GM12878 (cell line): ENCODE results near the gene ITM2C. TPM values are rescaled to one million over a fixed set of nuclear protein-coding genes. Genes with fewer than 3 reads are reported as not detected.

ENCODE experiments used
- ATAC-seq: fragments of 200-7000 bp; cut with Tn5 transposase; 3 replicates; pipeline ENCODE4 v1.9.1; 2020; ENCODE audit warnings: mild to moderate bottlenecking, moderate library complexity
- BruUV-seq: library from RNA; stranded (reverse); fragments of 400-500 nt; replicated peaks from 2 replicates; lab custom pipeline; 2021; lab: Mats Ljungman, UMichigan
- CTCF ChIA-PET: fragments of 300-600 bp; sonication (Branson Sonifier 250); formaldehyde crosslinking; extraction: SDS; loops from one replicate; lab custom pipeline; 2021; ENCODE audit warnings: inconsistent platforms; lab: Yijun Ruan, JAX
- POLR2A ChIA-PET: fragments of 350-600 bp; formaldehyde crosslinking; extraction: SDS; loops from one replicate; lab custom pipeline; 2021; ENCODE audit warnings: inconsistent platforms; lab: Charles Lee
- RAD21 ChIA-PET: fragments of 300-600 bp; sonication (Branson Sonifier 250); formaldehyde crosslinking; loops from one replicate; lab custom pipeline; 2023; ENCODE audit warnings: antibody characterized with exemption; ENCODE audit not compliant: unreplicated experiment; lab: Charles Lee
- SMC1A ChIA-PET: fragments of 300-600 bp; sonication (Branson Sonifier 250); formaldehyde crosslinking; loops from one replicate; lab custom pipeline; 2023; ENCODE audit not compliant: unreplicated experiment, uncharacterized antibody; lab: Charles Lee
- DNase-seq: peaks from one replicate; pipeline ENCODE4 v3.0.0-alpha.2; 2011; ENCODE audit warnings: low read depth, low spot score
- FAIRE-seq: peaks from 3 replicates; lab custom pipeline; 2011; peaks lifted over from hg19 to GRCh38; lab: Jason Lieb, UNC
- H2AFZ ChIP-seq: 2 replicates; pipeline ENCODE4 v1.6.0; 2011; ENCODE audit warnings: low read depth, low read length, control low read depth; ENCODE audit not compliant: control insufficient read depth
- H3K27ac ChIP-seq: 2 replicates; pipeline ENCODE4 v1.5.1; 2011; ENCODE audit warnings: control low read depth; ENCODE audit not compliant: control insufficient read depth, insufficient read depth
- H3K27me3 ChIP-seq, 2 experiments: replicated peaks in 1 of 2; 2 replicates each; pipeline versions ENCODE4 v1.6.0 to v1.6.1; 2011; ENCODE audit warnings: low read length in 1 of 2; ENCODE audit not compliant: control insufficient read depth in 2 of 2, insufficient read depth in 2 of 2
- H3K36me3 ChIP-seq, 2 experiments: 2 replicates each; pipeline ENCODE4 v1.5.1; 2011; ENCODE audit warnings: low read length in 1 of 2; ENCODE audit not compliant: control insufficient read depth in 2 of 2, insufficient read depth in 2 of 2
- H3K4me1 ChIP-seq: 2 replicates; pipeline ENCODE4 v1.6.1; 2011; ENCODE audit warnings: mild to moderate bottlenecking, low read length, moderate library complexity, mixed read lengths; ENCODE audit not compliant: control insufficient read depth, insufficient read depth
- H3K4me2 ChIP-seq: 2 replicates; pipeline ENCODE4 v1.6.0; 2011; ENCODE audit warnings: control low read depth; ENCODE audit not compliant: control insufficient read depth, insufficient read depth
- H3K4me3 ChIP-seq: fragments of 200-600 bp; sonication (generic); 2 replicates; pipeline ENCODE4 v1.5.1; 2016
- H3K79me2 ChIP-seq: 2 replicates; pipeline ENCODE4 v1.6.0; 2011; ENCODE audit warnings: low read length; ENCODE audit not compliant: control insufficient read depth, insufficient read depth
- H3K9ac ChIP-seq: 2 replicates; pipeline ENCODE4 v1.8.0; 2011; ENCODE audit warnings: low read length, control low read depth, mixed read lengths; ENCODE audit not compliant: control insufficient read depth, insufficient read depth
- H3K9me3 ChIP-seq: replicated peaks from 3 replicates; pipeline ENCODE4 v1.5.1; 2011; ENCODE audit warnings: mild to moderate bottlenecking, low read length; ENCODE audit not compliant: control insufficient read depth, insufficient read depth
- H4K20me1 ChIP-seq: 2 replicates; pipeline ENCODE4 v1.6.0; 2011; ENCODE audit not compliant: control insufficient read depth, insufficient read depth
- BMI1 ChIP-seq: fragments of 450-650 bp; IDR thresholded peaks from 2 replicates; pipeline ENCODE4 v1.6.1; 2016; ENCODE audit warnings: mild to moderate bottlenecking, moderate library complexity, borderline replicate concordance
- CHD2 ChIP-seq: IDR thresholded peaks from 2 replicates; pipeline ENCODE4 v1.6.1; 2011; ENCODE audit warnings: low read depth, low read length, improper control_type of control experiment, borderline replicate concordance
- DPF2 ChIP-seq: fragments of 450-650 bp; IDR thresholded peaks from 2 replicates; pipeline ENCODE4 v1.6.1; 2017; ENCODE audit warnings: mild to moderate bottlenecking
- ETV6 ChIP-seq, 2 experiments: fragments of 450-650 bp in 1 of 2; IDR thresholded peaks in 1 of 2; conservative IDR thresholded peaks in 1 of 2; 2 replicates each; pipeline ENCODE4 v1.6.1; 2014; ENCODE audit warnings: antibody characterized with exemption in 1 of 2, borderline replicate concordance in 1 of 2, low read depth in 1 of 2, mild to moderate bottlenecking in 1 of 2, moderate library complexity in 1 of 2
- HCFC1 ChIP-seq: fragments of 150-350 bp; IDR thresholded peaks from 2 replicates; pipeline ENCODE4 v1.6.1; 2014; ENCODE audit warnings: low read length
- HDAC2 ChIP-seq: fragments of 200-600 bp; sonication (generic); IDR thresholded peaks from 2 replicates; pipeline ENCODE4 v1.6.1; 2017
- NFXL1 ChIP-seq: fragments of 450-650 bp; IDR thresholded peaks from 2 replicates; pipeline ENCODE4 v1.6.1; 2017; ENCODE audit warnings: antibody characterized with exemption, mild to moderate bottlenecking, borderline replicate concordance
- NR2F1 ChIP-seq: fragments of 450-650 bp; conservative IDR thresholded peaks from 2 replicates; pipeline ENCODE4 v1.6.1; 2017; ENCODE audit warnings: mild to moderate bottlenecking
- PAX5 ChIP-seq: IDR thresholded peaks from 2 replicates; pipeline ENCODE4 v1.6.1; 2011; ENCODE audit warnings: low read depth, low read length, borderline replicate concordance
- SUZ12 ChIP-seq: fragments of 200-600 bp; sonication (generic); IDR thresholded peaks from one replicate; pipeline ENCODE4 v1.6.1; 2018; ENCODE audit warnings: antibody characterized with exemption, mild to moderate bottlenecking; ENCODE audit not compliant: unreplicated experiment
- YBX1 ChIP-seq: fragments of 450-650 bp; IDR thresholded peaks from 2 replicates; pipeline ENCODE4 v1.6.1; 2016; ENCODE audit warnings: antibody characterized with exemption
- ZBED1 ChIP-seq: IDR thresholded peaks from 2 replicates; pipeline ENCODE4 v1.6.1; 2016; ENCODE audit warnings: borderline replicate concordance
- ZSCAN29 ChIP-seq: fragments of 450-650 bp; IDR thresholded peaks from 2 replicates; pipeline ENCODE4 v1.6.1; 2017; ENCODE audit warnings: mild to moderate bottlenecking, moderate library complexity
- WGBS: methylation state at CpG from one replicate; pipeline ENCODE4 v1.1.6; 2016; ENCODE audit warnings: low lambda C conversion rate; ENCODE audit not compliant: insufficient replicate concordance, insufficient coverage; ENCODE audit errors: missing lambda C conversion rate; 5-methylcytosine and 5-hydroxymethylcytosine counted together
- in situ Hi-C: fragments of 300-500 bp; cut with MboI; formaldehyde crosslinking; loops from 9 replicates; pipeline ENCODE4 v1.14.3; 2018; ENCODE audit warnings: mixed read lengths
- intact Hi-C: fragments of 100-400 bp; cut with micrococcal nuclease; formaldehyde crosslinking; loops from one replicate; pipeline ENCODE4 v1.14.2; 2022; ENCODE audit not compliant: unreplicated experiment
- polyA plus RNA-seq, 11 experiments: library from polyadenylated mRNA; depleted of rRNA in 4 of 11; unstranded in 6 of 11; stranded (reverse) in 5 of 11; fragments of >200 nt; fragmentation: Nextera tagmentation in 4 of 11; fragmentation: Illumina TruSeq in 1 of 11; extraction: Ambion mirVana in 4 of 11; extraction: Trizol in 1 of 11; gene quantifications; 1 replicate in 1 of 11; 2 replicates in 10 of 11; pipeline versions ENCODE4 v1.2.1 to v1.2.3, GENCODE V29; 2011 to 2016; ENCODE audit warnings: inconsistent platforms in 2 of 11, missing spikeins in 2 of 11, low read depth in 1 of 11
- total RNA-seq, 4 experiments: library from RNA; depleted of rRNA in 3 of 4; stranded (reverse); fragments of >200 nt in 3 of 4; fragmentation: Illumina TruSeq in 1 of 4; extraction: Trizol in 1 of 4; gene quantifications; 2 replicates each; pipeline versions ENCODE4 v1.2.1 to v1.2.3, GENCODE V29; 2013 to 2021
- TF ChIP-seq, protein P1 (sequence below): IDR thresholded peaks from 2 replicates; pipeline ENCODE4 v1.6.1; 2011; ENCODE audit warnings: low read depth, mild to moderate bottlenecking, low read length, moderate library complexity, borderline replicate concordance; ENCODE audit errors: extremely low read depth
- TF ChIP-seq, protein P2 (sequence below): fragments of 450-650 bp; formaldehyde crosslinking; IDR thresholded peaks from 2 replicates; pipeline ENCODE4 v1.4.0; 2022; ENCODE audit warnings: mild to moderate bottlenecking, moderate library complexity
- TF ChIP-seq, protein P3 (sequence below): fragments of 450-650 bp; IDR thresholded peaks from 2 replicates; pipeline ENCODE4 v1.6.1; 2016; ENCODE audit warnings: mild to moderate bottlenecking
- TF ChIP-seq, protein P4 (sequence below): fragments of 450-650 bp; IDR thresholded peaks from 2 replicates; pipeline ENCODE4 v1.6.1; 2017; ENCODE audit warnings: mild to moderate bottlenecking, low read depth, inconsistent platforms; ENCODE audit not compliant: poor library complexity, severe bottlenecking

The ITM2C gene
- total and polyA plus RNA-seq, 10 of the 15 experiments (the other 5 are each of a cell fraction or from before 2014, with no cell fraction given): 5.4 to 195 (median 149) TPM

DNA sequence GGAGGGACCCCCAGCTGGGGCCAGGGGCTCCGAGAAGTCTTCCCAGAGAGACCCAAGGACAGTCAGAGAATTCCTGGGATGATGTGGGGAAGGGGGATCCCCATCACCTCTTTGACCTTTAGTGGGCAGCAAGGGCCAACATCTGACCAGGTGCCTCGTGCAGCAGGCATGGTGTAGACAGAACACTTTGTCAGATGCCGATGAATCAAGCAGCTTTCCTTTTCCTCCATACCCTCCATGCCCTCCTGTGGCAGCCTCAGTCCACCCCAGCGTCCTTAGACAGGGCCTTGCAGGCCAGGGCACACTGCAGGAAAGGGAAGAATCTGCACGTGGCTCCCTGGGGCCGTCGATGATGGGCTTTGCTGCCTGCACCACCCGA is 34.0 kb downstream of the ITM2C start:
- intact Hi-C loops: no loop called here
- DNase-seq (no peak), FAIRE-seq (no peak), ATAC-seq (no peak)
- POLR2A ChIA-PET: no interaction called here
- SMC1A ChIA-PET: interaction anchor here (0.6 to 10.6 kb wide), 4 partner anchors 14 to 87 kb away, joined by 3 to 122 read pairs (median 5); partner anchors contain the start of gene GPR55
- Histone ChIP-seq H3K4me1 (peaks cover 21% of the 10 kb centered on the region), H3K79me2 (no peaks in the 10 kb centered on the region), H4K20me1 (no peaks in the 10 kb centered on the region), H3K9ac (no peak overlapping the region), H3K27me3 (no peaks in the 10 kb centered on the region), H3K4me2 (no peak overlapping the region), H2AFZ (no peak overlapping the region), H3K9me3 (no peaks in the 10 kb centered on the region)
- no TSS peak for BruUV-seq
- in situ Hi-C loops: no loop called here
- RAD21 ChIA-PET: interaction anchor here (1.0 to 8.3 kb wide), 4 partner anchors 25 to 88 kb away, joined by 3 to 99 read pairs (median 6); no protein-coding TSS in a partner anchor
- CTCF ChIA-PET: interaction anchor here (0.6 to 10.1 kb wide), 10 partner anchors 14 to 166 kb away, joined by 3 to 198 read pairs (median 11); partner anchors contain the start of gene GPR55
- TF ChIP-seq PAX5 (no peak), ZBED1 (no peak), SUZ12 (no peak), CHD2 (no peak), ZSCAN29 (no peak), DPF2 (no peak), YBX1 (no peak), BMI1 (no peak), ETV6 (conservative IDR thresholded peaks at IDR 0.05 in 1 of 2, IDR thresholded peaks at IDR 0.05 in 1 of 2; ENCODE audit: borderline replicate concordance in 1 of 2, low read depth in 1 of 2) (no peak), HCFC1 (no peak), HDAC2 (no peak), NR2F1 (no peak), NFXL1 (no peak)
- TF ChIP-seq, protein P1, sequence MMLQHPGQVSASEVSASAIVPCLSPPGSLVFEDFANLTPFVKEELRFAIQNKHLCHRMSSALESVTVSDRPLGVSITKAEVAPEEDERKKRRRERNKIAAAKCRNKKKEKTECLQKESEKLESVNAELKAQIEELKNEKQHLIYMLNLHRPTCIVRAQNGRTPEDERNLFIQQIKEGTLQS: no peak
- TF ChIP-seq, protein P2, sequence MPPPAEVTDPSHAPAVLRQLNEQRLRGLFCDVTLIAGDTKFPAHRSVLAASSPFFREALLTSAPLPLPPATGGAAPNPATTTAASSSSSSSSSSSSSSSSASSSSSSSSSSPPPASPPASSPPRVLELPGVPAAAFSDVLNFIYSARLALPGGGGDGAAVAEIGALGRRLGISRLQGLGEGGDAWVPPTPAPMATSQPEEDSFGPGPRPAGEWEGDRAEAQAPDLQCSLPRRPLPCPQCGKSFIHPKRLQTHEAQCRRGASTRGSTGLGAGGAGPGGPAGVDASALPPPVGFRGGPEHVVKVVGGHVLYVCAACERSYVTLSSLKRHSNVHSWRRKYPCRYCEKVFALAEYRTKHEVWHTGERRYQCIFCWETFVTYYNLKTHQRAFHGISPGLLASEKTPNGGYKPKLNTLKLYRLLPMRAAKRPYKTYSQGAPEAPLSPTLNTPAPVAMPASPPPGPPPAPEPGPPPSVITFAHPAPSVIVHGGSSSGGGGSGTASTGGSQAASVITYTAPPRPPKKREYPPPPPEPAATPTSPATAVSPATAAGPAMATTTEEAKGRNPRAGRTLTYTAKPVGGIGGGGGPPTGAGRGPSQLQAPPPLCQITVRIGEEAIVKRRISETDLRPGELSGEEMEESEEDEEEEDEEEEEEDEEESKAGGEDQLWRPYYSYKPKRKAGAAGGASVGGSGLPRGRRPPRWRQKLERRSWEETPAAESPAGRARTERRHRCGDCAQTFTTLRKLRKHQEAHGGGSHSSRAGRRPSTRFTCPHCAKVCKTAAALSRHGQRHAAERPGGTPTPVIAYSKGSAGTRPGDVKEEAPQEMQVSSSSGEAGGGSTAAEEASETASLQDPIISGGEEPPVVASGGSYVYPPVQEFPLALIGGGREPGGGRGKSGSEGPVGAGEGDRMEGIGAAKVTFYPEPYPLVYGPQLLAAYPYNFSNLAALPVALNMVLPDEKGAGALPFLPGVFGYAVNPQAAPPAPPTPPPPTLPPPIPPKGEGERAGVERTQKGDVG (CRISPR knock-in tag): no peak
- TF ChIP-seq, protein P3, sequence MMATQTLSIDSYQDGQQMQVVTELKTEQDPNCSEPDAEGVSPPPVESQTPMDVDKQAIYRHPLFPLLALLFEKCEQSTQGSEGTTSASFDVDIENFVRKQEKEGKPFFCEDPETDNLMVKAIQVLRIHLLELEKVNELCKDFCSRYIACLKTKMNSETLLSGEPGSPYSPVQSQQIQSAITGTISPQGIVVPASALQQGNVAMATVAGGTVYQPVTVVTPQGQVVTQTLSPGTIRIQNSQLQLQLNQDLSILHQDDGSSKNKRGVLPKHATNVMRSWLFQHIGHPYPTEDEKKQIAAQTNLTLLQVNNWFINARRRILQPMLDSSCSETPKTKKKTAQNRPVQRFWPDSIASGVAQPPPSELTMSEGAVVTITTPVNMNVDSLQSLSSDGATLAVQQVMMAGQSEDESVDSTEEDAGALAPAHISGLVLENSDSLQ: no peak
- TF ChIP-seq, protein P4, sequence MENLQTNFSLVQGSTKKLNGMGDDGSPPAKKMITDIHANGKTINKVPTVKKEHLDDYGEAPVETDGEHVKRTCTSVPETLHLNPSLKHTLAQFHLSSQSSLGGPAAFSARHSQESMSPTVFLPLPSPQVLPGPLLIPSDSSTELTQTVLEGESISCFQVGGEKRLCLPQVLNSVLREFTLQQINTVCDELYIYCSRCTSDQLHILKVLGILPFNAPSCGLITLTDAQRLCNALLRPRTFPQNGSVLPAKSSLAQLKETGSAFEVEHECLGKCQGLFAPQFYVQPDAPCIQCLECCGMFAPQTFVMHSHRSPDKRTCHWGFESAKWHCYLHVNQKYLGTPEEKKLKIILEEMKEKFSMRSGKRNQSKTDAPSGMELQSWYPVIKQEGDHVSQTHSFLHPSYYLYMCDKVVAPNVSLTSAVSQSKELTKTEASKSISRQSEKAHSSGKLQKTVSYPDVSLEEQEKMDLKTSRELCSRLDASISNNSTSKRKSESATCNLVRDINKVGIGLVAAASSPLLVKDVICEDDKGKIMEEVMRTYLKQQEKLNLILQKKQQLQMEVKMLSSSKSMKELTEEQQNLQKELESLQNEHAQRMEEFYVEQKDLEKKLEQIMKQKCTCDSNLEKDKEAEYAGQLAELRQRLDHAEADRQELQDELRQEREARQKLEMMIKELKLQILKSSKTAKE: no peak
- TF ChIP-seq, all 136 proteins: peak for 0
- Histone ChIP-seq H3K4me3 (no peak overlapping the region), H3K36me3 (peaks cover 0 to under 1% of the 10 kb centered on the region in 2 experiments; a peak in 1 of 4 replicates), H3K27ac (no peak overlapping the region)
- 57% methylated on average over 8 of the region's 8 CpGs for WGBS
